ENCODE measurements around the gene SNTG2. TPM values are rescaled to one million over a fixed set of nuclear protein-coding genes. Genes with fewer than 3 reads are reported as not detected.

SNTG2 gene
- total and polyA plus RNA-seq, 12 donors: 0.26 to 4.3 (median 0.72) TPM; not detected in 1

- 86 to 92% (median 90%) methylated on average over 14 to 15 of the region's 15 CpGs for WGBS, 4 donors
- Histone ChIP-seq H3K27me3 (no peaks in the 10 kb centered on the region), H3K36me3 (replicated peaks in 1 of 2) (no peaks in the 10 kb centered on the region), H3K9me3 (replicated peaks in 1 of 3) (no peaks in the 10 kb centered on the region), H3K4me3 (no peak overlapping the region), H3K4me1 (replicated peaks in 1 of 2) (no peaks in the 10 kb centered on the region), H3K27ac (no peak overlapping the region)
- DNase-seq: no peak
- no peak for TF ChIP-seq POLR2A (IDR thresholded peaks at IDR 0.05)
- TF ChIP-seq CTCF (IDR thresholded peaks at IDR 0.05): no peak
- intact Hi-C loops (cut with DNase I): no loop called here
These were observed 282.6 kb downstream of the SNTG2 start for GRCh38 chr2:1233281-1233680.

- no peak overlapping the region for H3K4me3 ChIP-seq
- no peak overlapping the region for H3K27ac ChIP-seq
- TF ChIP-seq CTCF (IDR thresholded peaks at IDR 0.05) (no peak), POLR2A (IDR thresholded peaks at IDR 0.05) (no peak)
- 78 to 97% (median 91%) methylated on average over 4 to 13 of the region's 13 CpGs for WGBS, 4 donors
- intact Hi-C loops (cut with DNase I): no loop called here
- H3K27me3 ChIP-seq: no peaks in the 10 kb centered on the region
- no peaks in the 10 kb centered on the region for H3K9me3 ChIP-seq (replicated peaks in 1 of 3)
- no peak for DNase-seq
- no peaks in the 10 kb centered on the region for H3K36me3 ChIP-seq (replicated peaks in 1 of 2)
- H3K4me1 ChIP-seq (replicated peaks in 1 of 2): no peaks in the 10 kb centered on the region
These were observed 284.2 kb downstream of the SNTG2 start for GRCh38 chr2:1234731-1235308.

GRCh38 chr2:1235806-1236205, 285.2 kb downstream of the SNTG2 start:
- WGBS, 4 donors: 70 to 83% (median 77%) methylated on average over 5 of the region's 5 CpGs
- H3K4me1 ChIP-seq (replicated peaks in 1 of 2): no peaks in the 10 kb centered on the region
- TF ChIP-seq CTCF (IDR thresholded peaks at IDR 0.05) (no peak), POLR2A (IDR thresholded peaks at IDR 0.05) (no peak)
- H3K27me3 ChIP-seq: no peaks in the 10 kb centered on the region
- H3K9me3 ChIP-seq (replicated peaks in 1 of 3): no peaks in the 10 kb centered on the region
- intact Hi-C loops (cut with DNase I): no loop called here
- H3K4me3 ChIP-seq: no peak overlapping the region
- no peak for DNase-seq
- no peak overlapping the region for H3K27ac ChIP-seq
- no peaks in the 10 kb centered on the region for H3K36me3 ChIP-seq (replicated peaks in 1 of 2)

GRCh38 chr2:1236606-1237005, 286.0 kb downstream of the SNTG2 start:
- Histone ChIP-seq H3K4me1 (replicated peaks in 1 of 2) (no peaks in the 10 kb centered on the region), H3K27ac (no peak overlapping the region), H3K4me3 (no peak overlapping the region), H3K36me3 (replicated peaks in 1 of 2) (no peaks in the 10 kb centered on the region), H3K9me3 (replicated peaks in 1 of 3) (no peaks in the 10 kb centered on the region), H3K27me3 (no peaks in the 10 kb centered on the region)
- intact Hi-C loops (cut with DNase I): no loop called here
- no peak for DNase-seq
- WGBS, 4 donors: 70 to 94% (median 78%) methylated on average over 1 of the region's 1 CpG
- no peak for TF ChIP-seq CTCF (IDR thresholded peaks at IDR 0.05)
- no peak for TF ChIP-seq POLR2A (IDR thresholded peaks at IDR 0.05)
